Neural progenitor cell (in vitro differentiated cells): ENCODE data around the gene LPP. TPM values are rescaled to one million over a fixed set of nuclear protein-coding genes. Genes with fewer than 3 reads are reported as not detected.

Experiments used
- DNase-seq: peaks from one replicate; pipeline ENCODE4 v3.0.0-alpha.2; 2016; ENCODE audit warnings: low spot score
- H2AFZ ChIP-seq: fragments of 200-600 bp; sonication (generic); replicated peaks from 2 replicates; pipeline ENCODE4 v1.6.1; 2016; ENCODE audit warnings: antibody characterized with exemption
- H3F3A ChIP-seq: fragments of 200-600 bp; sonication (generic); 2 replicates; pipeline ENCODE4 v1.6.1; 2016; ENCODE audit warnings: antibody characterized with exemption, low read depth
- H3K27ac ChIP-seq: fragments of 200-600 bp; sonication (generic); 2 replicates; pipeline ENCODE4 v1.5.1; 2016; ENCODE audit warnings: mild to moderate bottlenecking
- H3K27me3 ChIP-seq: fragments of 200-600 bp; sonication (generic); 2 replicates; pipeline ENCODE4 v1.6.1; 2016; ENCODE audit warnings: mild to moderate bottlenecking, moderate library complexity
- H3K36me3 ChIP-seq: fragments of 200-600 bp; sonication (generic); 2 replicates; pipeline ENCODE4 v1.5.1; 2016
- H3K4me1 ChIP-seq: fragments of 200-600 bp; sonication (generic); 2 replicates; pipeline ENCODE4 v1.6.1; 2016; ENCODE audit warnings: mixed run types
- H3K4me2 ChIP-seq: fragments of 200-600 bp; sonication (generic); 2 replicates; pipeline ENCODE4 v1.6.1; 2016
- H3K4me3 ChIP-seq: fragments of 200-600 bp; sonication (generic); 2 replicates; pipeline ENCODE4 v1.5.1; 2016
- H3K79me2 ChIP-seq: fragments of 200-600 bp; sonication (generic); 2 replicates; pipeline ENCODE4 v1.6.1; 2016; ENCODE audit warnings: low read depth
- H3K9ac ChIP-seq: fragments of 200-600 bp; sonication (generic); 2 replicates; pipeline ENCODE4 v1.6.1; 2016
- H3K9me3 ChIP-seq: fragments of 200-600 bp; sonication (generic); 2 replicates; pipeline ENCODE4 v1.5.1; 2016; ENCODE audit warnings: low read depth
- H4K20me1 ChIP-seq: fragments of 200-600 bp; sonication (generic); 2 replicates; pipeline ENCODE4 v1.6.1; 2016; ENCODE audit warnings: low read depth
- H3K27ac Mint-ChIP-seq: 3 replicates; pipeline ENCODE4 v1.8.0; 2021; ENCODE audit warnings: mixed read lengths
- H3K27me3 Mint-ChIP-seq: 2 replicates; pipeline ENCODE4 v1.8.0; 2022; ENCODE audit warnings: low read depth, mild to moderate bottlenecking, inconsistent platforms, moderate library complexity, mixed read lengths; ENCODE audit not compliant: insufficient read depth
- H3K36me3 Mint-ChIP-seq: 3 replicates; pipeline ENCODE4 v1.8.0; 2021; ENCODE audit warnings: mixed read lengths
- H3K4me1 Mint-ChIP-seq: 3 replicates; pipeline ENCODE4 v1.8.0; 2021; ENCODE audit warnings: mixed read lengths
- H3K4me3 Mint-ChIP-seq: 3 replicates; pipeline ENCODE4 v1.8.0; 2021; ENCODE audit warnings: mild to moderate bottlenecking, moderate library complexity, mixed read lengths
- H3K9me3 Mint-ChIP-seq: 3 replicates; pipeline ENCODE4 v1.8.0; 2020; ENCODE audit warnings: mixed read lengths
- EZH2 ChIP-seq: fragments of 200-600 bp; sonication (generic); IDR thresholded peaks from 2 replicates; pipeline ENCODE4 v1.6.1; 2017; ENCODE audit warnings: antibody characterized with exemption, mild to moderate bottlenecking, moderate library complexity
- EZH2phosphoT487 ChIP-seq: fragments of 200-600 bp; sonication (generic); IDR thresholded peaks from 2 replicates; pipeline ENCODE4 v1.6.1; 2017; ENCODE audit warnings: antibody characterized with exemption
- total RNA-seq: library from RNA; depleted of rRNA; stranded (reverse); fragments of >200 nt; gene quantifications from 2 replicates; pipeline ENCODE4 v1.2.3, GENCODE V29; 2015; ENCODE audit warnings: low replicate concordance
- TF ChIP-seq, protein P1 (sequence below): fragments of 200-600 bp; sonication (generic); IDR thresholded peaks from 2 replicates; pipeline ENCODE4 v1.5.1; 2017; ENCODE audit warnings: antibody characterized with exemption, mild to moderate bottlenecking

Gene LPP
- total RNA-seq, 1 donor from 2014 or later, result 18.9 TPM

DNA sequence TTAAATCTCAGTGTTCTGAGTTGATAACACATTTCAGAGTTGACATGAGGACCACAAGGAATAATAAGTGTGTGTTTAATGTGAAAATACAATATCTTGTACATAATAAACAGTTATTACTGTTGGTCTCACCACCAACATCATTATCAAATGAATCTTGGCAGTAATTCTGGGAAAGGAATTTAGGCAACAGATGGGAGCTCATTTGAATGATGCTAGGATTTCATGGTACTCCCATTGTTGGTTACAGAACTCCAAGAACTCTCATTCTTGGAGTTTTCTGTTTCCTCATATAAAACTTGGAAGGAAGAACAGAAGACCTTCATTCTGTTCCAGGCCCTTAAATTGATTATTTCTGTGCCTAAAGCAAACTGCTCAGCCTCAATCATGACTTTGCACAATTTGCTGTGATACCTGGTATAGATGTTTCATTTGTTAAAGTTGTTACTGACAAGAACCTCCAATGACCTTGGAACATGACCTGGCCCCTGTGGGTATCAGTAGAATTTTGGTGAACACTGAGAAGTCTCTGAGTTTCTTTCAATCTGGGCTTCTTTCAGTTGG lies 385.8 kb downstream of the LPP start:
- Mint-ChIP-seq H3K27ac (no peak overlapping the region), H3K4me1 (no peaks in the 10 kb centered on the region), H3K4me3 (no peak overlapping the region), H3K9me3 (no peaks in the 10 kb centered on the region), H3K27me3 (no peaks in the 10 kb centered on the region), H3K36me3 (no peaks in the 10 kb centered on the region)
- TF ChIP-seq, protein P1, sequence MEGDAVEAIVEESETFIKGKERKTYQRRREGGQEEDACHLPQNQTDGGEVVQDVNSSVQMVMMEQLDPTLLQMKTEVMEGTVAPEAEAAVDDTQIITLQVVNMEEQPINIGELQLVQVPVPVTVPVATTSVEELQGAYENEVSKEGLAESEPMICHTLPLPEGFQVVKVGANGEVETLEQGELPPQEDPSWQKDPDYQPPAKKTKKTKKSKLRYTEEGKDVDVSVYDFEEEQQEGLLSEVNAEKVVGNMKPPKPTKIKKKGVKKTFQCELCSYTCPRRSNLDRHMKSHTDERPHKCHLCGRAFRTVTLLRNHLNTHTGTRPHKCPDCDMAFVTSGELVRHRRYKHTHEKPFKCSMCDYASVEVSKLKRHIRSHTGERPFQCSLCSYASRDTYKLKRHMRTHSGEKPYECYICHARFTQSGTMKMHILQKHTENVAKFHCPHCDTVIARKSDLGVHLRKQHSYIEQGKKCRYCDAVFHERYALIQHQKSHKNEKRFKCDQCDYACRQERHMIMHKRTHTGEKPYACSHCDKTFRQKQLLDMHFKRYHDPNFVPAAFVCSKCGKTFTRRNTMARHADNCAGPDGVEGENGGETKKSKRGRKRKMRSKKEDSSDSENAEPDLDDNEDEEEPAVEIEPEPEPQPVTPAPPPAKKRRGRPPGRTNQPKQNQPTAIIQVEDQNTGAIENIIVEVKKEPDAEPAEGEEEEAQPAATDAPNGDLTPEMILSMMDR, result no peak
- TF ChIP-seq EZH2phosphoT487, result no peak
- no peak for TF ChIP-seq EZH2
- Histone ChIP-seq H3K9me3 (no peaks in the 10 kb centered on the region), H3K4me1 (no peaks in the 10 kb centered on the region), H3K9ac (no peak overlapping the region), H2AFZ (no peak overlapping the region), H3K4me3 (no peak overlapping the region), H3K27me3 (no peaks in the 10 kb centered on the region), H3K4me2 (no peak overlapping the region), H3K36me3 (no peaks in the 10 kb centered on the region), H4K20me1 (no peaks in the 10 kb centered on the region), H3K79me2 (no peaks in the 10 kb centered on the region), H3K27ac (no peak overlapping the region), H3F3A (no peaks in the 10 kb centered on the region)
- DNase-seq, result no peak

DNA sequence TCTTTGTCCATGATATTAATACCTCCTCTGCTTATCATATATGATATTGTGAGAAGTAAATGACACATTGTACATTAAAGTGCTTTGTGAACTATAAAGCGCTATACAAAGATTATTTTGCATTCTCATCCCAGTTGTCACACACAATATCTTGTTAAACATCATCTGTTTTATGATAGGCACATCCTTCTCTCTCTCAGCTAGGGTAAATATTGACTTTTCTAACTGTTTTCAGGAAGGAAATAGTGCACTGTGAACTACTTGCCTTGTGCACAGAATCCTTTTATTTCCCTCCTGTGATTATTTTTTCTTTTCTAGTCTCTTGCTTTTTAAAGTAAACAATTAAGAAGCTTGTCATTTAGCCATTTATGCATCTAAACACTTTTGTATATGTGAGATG lies 388.2 kb downstream of the LPP start:
- no peak for DNase-seq
- Mint-ChIP-seq H3K36me3 (no peaks in the 10 kb centered on the region), H3K4me1 (peaks cover 5% of the 10 kb centered on the region), H3K9me3 (no peaks in the 10 kb centered on the region), H3K27me3 (no peaks in the 10 kb centered on the region), H3K4me3 (no peak overlapping the region), H3K27ac (no peak overlapping the region)
- Histone ChIP-seq H3K4me2 (no peak overlapping the region), H2AFZ (no peak overlapping the region), H3K27ac (no peak overlapping the region), H4K20me1 (no peaks in the 10 kb centered on the region), H3F3A (no peaks in the 10 kb centered on the region), H3K9me3 (no peaks in the 10 kb centered on the region), H3K9ac (no peak overlapping the region), H3K36me3 (no peaks in the 10 kb centered on the region), H3K4me1 (no peaks in the 10 kb centered on the region), H3K27me3 (no peaks in the 10 kb centered on the region), H3K79me2 (no peaks in the 10 kb centered on the region), H3K4me3 (no peak overlapping the region)
- TF ChIP-seq, protein P1, result no peak
- no peak for TF ChIP-seq EZH2
- no peak for TF ChIP-seq EZH2phosphoT487

DNA sequence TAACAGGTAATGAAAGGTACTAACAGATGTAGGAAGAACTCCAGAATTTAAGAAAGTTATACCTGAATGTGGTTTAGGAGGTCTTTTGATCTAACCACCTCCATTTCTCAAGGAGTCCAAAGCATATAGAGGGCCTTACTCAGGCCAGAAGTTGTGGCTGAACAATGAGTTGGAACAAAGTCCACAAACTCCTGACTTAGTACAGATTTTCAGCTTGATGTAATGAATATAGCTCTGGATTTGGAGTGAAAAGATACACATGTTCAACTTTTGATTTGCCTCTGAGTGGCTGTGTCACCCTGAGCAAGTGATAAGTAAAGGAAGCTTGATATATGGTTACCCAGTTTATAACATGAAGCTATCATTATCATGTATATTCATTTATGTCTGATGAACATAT lies 390.1 kb downstream of the LPP start:
- H4K20me1 ChIP-seq, result no peaks in the 10 kb centered on the region

More for the DNA sequence above, 390.1 kb downstream of the LPP start:
- H3K9me3 Mint-ChIP-seq, result no peaks in the 10 kb centered on the region
- Histone ChIP-seq H3K36me3 (no peaks in the 10 kb centered on the region), H2AFZ (no peak overlapping the region), H3K79me2 (no peaks in the 10 kb centered on the region), H3K27me3 (no peaks in the 10 kb centered on the region), H3K9ac (no peak overlapping the region), H3K4me1 (no peaks in the 10 kb centered on the region), H3K27ac (no peak overlapping the region), H3K9me3 (no peaks in the 10 kb centered on the region), H3K4me2 (no peak overlapping the region), H3K4me3 (no peak overlapping the region), H3F3A (no peaks in the 10 kb centered on the region)
- H3K27me3 Mint-ChIP-seq, result no peaks in the 10 kb centered on the region
- peaks cover 5% of the 10 kb centered on the region for H3K4me1 Mint-ChIP-seq
- H3K27ac Mint-ChIP-seq, result no peak overlapping the region
- no peak overlapping the region for H3K4me3 Mint-ChIP-seq
- TF ChIP-seq, protein P1, result no peak
- TF ChIP-seq EZH2phosphoT487 (no peak), EZH2 (no peak)
- DNase-seq, result no peak
- no peaks in the 10 kb centered on the region for H3K36me3 Mint-ChIP-seq
